Measurements from ENCODE around the gene ZNF747. TPM values are rescaled to one million over a fixed set of nuclear protein-coding genes. Genes with fewer than 3 reads are reported as not detected.

Gene ZNF747
- total RNA-seq, 4 donors from 2014 or later = 16.0 to 25.7 (median 16.8) TPM

DNA sequence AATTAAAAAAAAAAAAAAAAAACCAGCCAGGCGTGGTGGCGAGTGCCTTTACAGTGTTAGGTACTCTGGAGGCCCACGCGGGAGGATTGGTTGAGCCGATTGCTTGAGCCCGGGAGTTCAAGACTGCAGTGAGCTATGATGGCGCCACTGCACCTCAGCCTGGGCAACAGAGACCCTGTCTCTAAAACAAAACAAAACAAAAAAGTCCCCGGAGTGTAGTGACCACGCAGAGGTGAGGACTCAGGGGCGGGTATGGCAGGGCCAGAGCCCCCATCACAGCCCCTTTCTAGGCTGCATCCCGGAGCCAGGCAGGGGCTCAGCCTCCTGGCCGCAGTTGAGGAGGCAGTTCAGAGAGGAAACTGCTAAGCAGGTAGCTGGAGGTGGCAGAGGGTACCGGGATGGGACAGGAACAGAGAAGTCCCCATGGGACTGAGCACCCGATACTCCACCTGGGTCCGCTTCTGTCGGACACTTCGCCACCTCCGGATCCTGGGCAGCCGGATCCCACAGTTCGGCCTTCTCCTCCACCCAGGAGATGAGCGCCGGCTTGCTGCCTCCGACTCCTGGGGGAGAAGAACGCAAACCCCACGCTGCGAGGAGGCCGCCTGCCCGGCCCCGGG lies 800 bp downstream of the ZNF747 start:
- no peak for DNase-seq
- TF ChIP-seq EP300 (IDR thresholded peaks at IDR 0.05; ENCODE audit: low read depth) (no peak), POLR2A (IDR thresholded peaks at IDR 0.05) (no peak), POLR2AphosphoS5 (IDR thresholded peaks at IDR 0.05) (no peak)
- intact Hi-C loops (cut with DNase I; ENCODE audit: low total_unique reads) = loop anchor here (1.0 kb wide), 1 partner anchor 24 kb away; the partner anchor contains the start of gene ZNF764

DNA sequence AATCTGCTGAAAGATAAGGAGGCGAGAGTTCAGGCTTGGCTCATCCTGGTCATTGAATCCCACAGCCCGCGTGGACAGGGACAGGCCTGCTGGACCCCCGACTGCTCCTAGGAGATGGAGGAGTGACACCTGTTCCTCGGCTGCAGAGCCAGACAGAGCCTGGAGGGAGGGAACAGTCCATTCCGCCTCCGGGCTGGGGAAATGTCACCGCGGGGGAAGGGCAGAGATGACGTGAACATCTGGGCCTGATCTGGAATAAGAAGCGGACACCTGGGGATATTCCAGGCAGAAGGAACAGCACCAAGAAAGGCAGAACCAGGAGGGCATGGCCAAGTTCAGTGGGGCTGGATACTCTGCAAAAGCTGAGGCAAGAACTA lies 1.5 kb downstream of the ZNF747 start:
- H3K27ac ChIP-seq = peak overlapping the region; percentile 93 to 96 (median 95)
- peak; percentile 15 for TF ChIP-seq POLR2A (IDR thresholded peaks at IDR 0.05)
- no peak for TF ChIP-seq CTCF (IDR thresholded peaks at IDR 0.05)
- H3K4me3 ChIP-seq = peak overlapping the region in 1 of 4 donors; percentile 65
- intact Hi-C loops (cut with DNase I; ENCODE audit: low total_unique reads) (no loop called here), in situ Hi-C loops (cut with MboI; ENCODE audit: low pct_ligation_motif_present in 1 of 4, low pct_unique_long_range_greater_than_20kb in 1 of 4, low sequenced_read_pairs in 3 of 4) (no loop called here)
- peaks cover 0 to 12% (median 4%) of the 10 kb centered on the region in 4 donors for H3K36me3 ChIP-seq
- H3K4me1 ChIP-seq = peaks cover 12 to 40% (median 35%) of the 10 kb centered on the region in 4 donors
- no peak for DNase-seq
- H3K9me3 ChIP-seq = no peaks in the 10 kb centered on the region
- WGBS, 2 donors (ENCODE audit: low coverage in 1 of 2) = 74% methylated on average over 11 of the region's 11 CpGs; no CpG with 5 or more reads in 1 of the 2 donors
- H3K27me3 ChIP-seq = no peaks in the 10 kb centered on the region

More for the DNA sequence above, 800 bp downstream of the ZNF747 start:
- peak overlapping the region; percentile 93 to 96 (median 95) for H3K27ac ChIP-seq
- in situ Hi-C loops (cut with MboI; ENCODE audit: low pct_ligation_motif_present in 1 of 4, low pct_unique_long_range_greater_than_20kb in 1 of 4, low sequenced_read_pairs in 3 of 4) = no loop called here
- H3K36me3 ChIP-seq = peaks cover 0 to 12% (median 4%) of the 10 kb centered on the region in 4 donors
- peaks cover 9 to 35% (median 31%) of the 10 kb centered on the region in 4 donors for H3K4me1 ChIP-seq
- H3K4me3 ChIP-seq = peak overlapping the region; percentile 51 to 74 (median 60)
- H3K27me3 ChIP-seq = no peaks in the 10 kb centered on the region
- no peaks in the 10 kb centered on the region for H3K9me3 ChIP-seq
- 6 to 11% methylated on average over 9 to 27 of the region's 29 CpGs for WGBS, 2 donors (ENCODE audit: low coverage in 1 of 2)

DNA sequence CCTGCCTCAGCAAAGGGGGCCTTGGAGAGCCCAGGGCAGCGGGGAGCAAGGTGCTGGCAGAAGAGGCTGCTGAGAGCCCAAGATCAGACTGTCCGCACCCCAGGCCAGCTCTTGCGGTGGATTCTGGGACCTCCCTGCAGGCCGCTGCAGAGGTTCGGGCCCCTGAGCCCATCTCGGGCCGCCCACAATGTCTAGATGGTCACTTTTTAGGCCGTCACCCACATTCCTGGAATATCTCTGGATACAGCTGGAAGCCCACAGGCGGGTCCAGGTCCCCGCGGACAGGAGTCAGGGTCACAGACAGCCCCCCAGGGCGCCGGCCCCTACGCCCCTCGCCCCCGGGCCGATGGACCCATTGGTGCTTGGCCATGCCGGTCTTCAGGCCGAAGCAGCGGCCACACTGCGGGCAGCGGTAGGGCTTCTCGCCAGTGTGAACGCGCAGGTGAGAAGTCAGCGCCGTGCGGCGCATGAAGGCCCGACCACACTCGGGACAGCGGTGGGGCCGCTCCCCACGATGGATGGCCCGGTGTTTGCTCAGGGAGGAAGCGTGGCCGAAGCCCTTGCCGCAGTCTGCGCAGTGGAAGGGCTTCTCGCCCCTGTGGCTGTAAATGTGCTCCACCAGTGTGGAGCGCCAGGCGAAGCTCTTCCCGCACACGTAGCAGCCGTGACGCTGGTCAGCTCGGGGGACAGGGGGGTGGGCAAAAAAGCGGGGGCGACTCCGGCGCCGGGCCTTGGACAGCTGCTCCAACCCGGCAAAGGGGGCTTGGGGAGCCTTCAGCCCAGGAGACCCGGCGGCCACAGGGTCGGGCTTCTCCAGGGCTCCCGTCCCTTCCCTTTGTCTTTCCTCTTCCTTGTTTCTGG lies 2.1 kb downstream of the ZNF747 start:
- H3K27me3 ChIP-seq = no peaks in the 10 kb centered on the region
- H3K4me3 ChIP-seq = no peak overlapping the region
- peak overlapping the region in 3 of 4 donors; percentile 93 to 95 (median 95) for H3K27ac ChIP-seq
- H3K36me3 ChIP-seq = peaks cover 0 to 12% (median 4%) of the 10 kb centered on the region in 4 donors
- TF ChIP-seq EP300 (IDR thresholded peaks at IDR 0.05; ENCODE audit: low read depth) = no peak
- TF ChIP-seq CTCF (IDR thresholded peaks at IDR 0.05) = no peak
- no peak for TF ChIP-seq POLR2AphosphoS5 (IDR thresholded peaks at IDR 0.05)
- TF ChIP-seq POLR2A (IDR thresholded peaks at IDR 0.05) = no peak
- 96 to 100% methylated on average over 1 to 56 of the region's 57 CpGs for WGBS, 2 donors (ENCODE audit: low coverage in 1 of 2)
- in situ Hi-C loops (cut with MboI; ENCODE audit: low pct_ligation_motif_present in 1 of 4, low pct_unique_long_range_greater_than_20kb in 1 of 4, low sequenced_read_pairs in 3 of 4) (no loop called here), intact Hi-C loops (cut with DNase I; ENCODE audit: low total_unique reads) (no loop called here)
- DNase-seq = no peak
- H3K9me3 ChIP-seq = no peaks in the 10 kb centered on the region
- H3K4me1 ChIP-seq = peaks cover 19 to 47% (median 41%) of the 10 kb centered on the region in 4 donors

- intact Hi-C loops (cut with DNase I; ENCODE audit: low total_unique reads) (no loop called here), in situ Hi-C loops (cut with MboI; ENCODE audit: low pct_ligation_motif_present in 1 of 4, low pct_unique_long_range_greater_than_20kb in 1 of 4, low sequenced_read_pairs in 3 of 4) (no loop called here)
- Histone ChIP-seq H3K27ac (no peak overlapping the region), H3K27me3 (no peaks in the 10 kb centered on the region), H3K36me3 (peaks cover 0 to 12% (median 4%) of the 10 kb centered on the region in 4 donors), H3K4me3 (no peak overlapping the region), H3K4me1 (peaks cover 19 to 42% (median 35%) of the 10 kb centered on the region in 4 donors), H3K9me3 (no peaks in the 10 kb centered on the region)
- no peak for DNase-seq
- 74% methylated on average over 13 of the region's 13 CpGs; no CpG with 5 or more reads in 1 of the 2 donors for WGBS, 2 donors (ENCODE audit: low coverage in 1 of 2)
- TF ChIP-seq CTCF (IDR thresholded peaks at IDR 0.05) (no peak), POLR2AphosphoS5 (IDR thresholded peaks at IDR 0.05) (no peak), EP300 (IDR thresholded peaks at IDR 0.05; ENCODE audit: low read depth) (no peak), POLR2A (IDR thresholded peaks at IDR 0.05) (no peak)
Measured at GRCh38 chr16:30530163-30531037, 4.3 kb downstream of the ZNF747 start.

Data from transverse colon (tissue), 4 donors.